Stimulated activated naive CD8-positive, alpha-beta T cell treated with anti-CD3 and anti-CD28 coated beads, Interleukin-15, amount 100 ng/mL, for 72 hours (primary cell): ENCODE results near the gene COMMD7.

Experiments used
- ATAC-seq: fragments of 150-1000 bp; cut with Tn5 transposase; 2 replicates; pipeline ENCODE4 v1.10.0; 2021; ENCODE audit warnings: mild to moderate bottlenecking, moderate library complexity
- DNase-seq, 2 donors: peaks; one replicate each; pipeline ENCODE4 v3.0.0; 2021 to 2022
- H3K27ac Mint-ChIP-seq, 2 donors: one replicate each; pipeline ENCODE4 v1.8.0; 2022; ENCODE audit warnings: mild to moderate bottlenecking in 2 of 2, mixed read lengths in 2 of 2, moderate library complexity in 2 of 2
- H3K27me3 Mint-ChIP-seq: one replicate; pipeline ENCODE4 v1.8.0; 2022; ENCODE audit warnings: mixed read lengths
- H3K4me1 Mint-ChIP-seq: one replicate; pipeline ENCODE4 v1.8.0; 2022; ENCODE audit warnings: mild to moderate bottlenecking, mixed read lengths
- H3K4me3 Mint-ChIP-seq, 2 donors: one replicate each; pipeline ENCODE4 v1.8.0; 2022; ENCODE audit warnings: mild to moderate bottlenecking in 2 of 2, mixed read lengths in 2 of 2, moderate library complexity in 1 of 2
- H3K9me3 Mint-ChIP-seq, 2 donors: one replicate each; pipeline ENCODE4 v1.8.0; 2022; ENCODE audit warnings: mixed read lengths in 2 of 2

Gene COMMD7

GRCh38 chr20:32678948-32679347 lies 64.3 kb downstream of the COMMD7 start:
- Mint-ChIP-seq H3K9me3 (no peaks in the 10 kb centered on the region), H3K27me3 (no peaks in the 10 kb centered on the region), H3K4me3 (no peak overlapping the region), H3K4me1 (peaks cover 27% of the 10 kb centered on the region), H3K27ac (no peak overlapping the region)
- ATAC-seq, result no peak
- no peak for DNase-seq

GRCh38 chr20:32675223-32675975 lies 67.9 kb downstream of the COMMD7 start:
- Mint-ChIP-seq H3K4me3 (no peak overlapping the region), H3K9me3 (no peaks in the 10 kb centered on the region), H3K4me1 (peaks cover 31% of the 10 kb centered on the region), H3K27me3 (no peaks in the 10 kb centered on the region), H3K27ac (no peak overlapping the region)
- ATAC-seq, result no peak
- DNase-seq, result no peak

- Mint-ChIP-seq H3K27me3 (no peaks in the 10 kb centered on the region), H3K4me3 (no peak overlapping the region), H3K27ac (no peak overlapping the region), H3K9me3 (no peaks in the 10 kb centered on the region), H3K4me1 (peaks cover 31% of the 10 kb centered on the region)
- peak; percentile 61 to 69 for DNase-seq
- ATAC-seq, result peak; percentile 54
Measured at GRCh38 chr20:32674362-32674789, 68.9 kb downstream of the COMMD7 start.

- Mint-ChIP-seq H3K4me3 (peak overlapping the region; percentile 79 to 83), H3K27ac (peak overlapping the region; percentile 98 to 99), H3K9me3 (no peaks in the 10 kb centered on the region), H3K4me1 (peaks cover 31% of the 10 kb centered on the region), H3K27me3 (no peaks in the 10 kb centered on the region)
- ATAC-seq (peak; percentile 85), DNase-seq (peak; percentile 62 to 65)
Measured at GRCh38 chr20:32672982-32673851, 70.0 kb downstream of the COMMD7 start.

- peak; percentile 56 for ATAC-seq
- H3K4me1 Mint-ChIP-seq, result peaks cover 24% of the 10 kb centered on the region
- no peaks in the 10 kb centered on the region for H3K9me3 Mint-ChIP-seq
- no peak for DNase-seq
- no peaks in the 10 kb centered on the region for H3K27me3 Mint-ChIP-seq
- H3K27ac Mint-ChIP-seq, result peak overlapping the region; percentile 98 to 99
- H3K4me3 Mint-ChIP-seq, result peak overlapping the region; percentile 79 to 83
Measured at GRCh38 chr20:32672394-32672981, 70.8 kb downstream of the COMMD7 start.

- DNase-seq (no peak), ATAC-seq (no peak)
- peaks cover 21% of the 10 kb centered on the region for H3K4me1 Mint-ChIP-seq
- H3K27ac Mint-ChIP-seq, result peak overlapping the region in 1 of 2 donors; percentile 6
- no peaks in the 10 kb centered on the region for H3K9me3 Mint-ChIP-seq
- no peak overlapping the region for H3K4me3 Mint-ChIP-seq
- no peaks in the 10 kb centered on the region for H3K27me3 Mint-ChIP-seq
Measured at GRCh38 chr20:32670773-32671455, 72.4 kb downstream of the COMMD7 start.

GRCh38 chr20:32667027-32667426 lies 76.2 kb downstream of the COMMD7 start:
- peaks cover 15% of the 10 kb centered on the region for H3K4me1 Mint-ChIP-seq
- ATAC-seq (no peak), DNase-seq (no peak)
- H3K27ac Mint-ChIP-seq, result no peak overlapping the region
- H3K4me3 Mint-ChIP-seq, result no peak overlapping the region
- no peaks in the 10 kb centered on the region for H3K9me3 Mint-ChIP-seq
- H3K27me3 Mint-ChIP-seq, result no peaks in the 10 kb centered on the region

- Mint-ChIP-seq H3K9me3 (peaks cover 9 to 17% of the 10 kb centered on the region in 2 donors), H3K4me3 (no peak overlapping the region), H3K4me1 (peaks cover 11% of the 10 kb centered on the region), H3K27me3 (no peaks in the 10 kb centered on the region), H3K27ac (peak overlapping the region in 1 of 2 donors; percentile 71)
- DNase-seq (no peak), ATAC-seq (no peak)
Measured at GRCh38 chr20:32664678-32665159, 78.5 kb downstream of the COMMD7 start.

- ATAC-seq (peak; percentile 54), DNase-seq (no peak)
- H3K27ac Mint-ChIP-seq, result peak overlapping the region in 1 of 2 donors; percentile 71
- no peaks in the 10 kb centered on the region for H3K27me3 Mint-ChIP-seq
- H3K4me1 Mint-ChIP-seq, result peaks cover 11% of the 10 kb centered on the region
- peaks cover 9 to 17% of the 10 kb centered on the region in 2 donors for H3K9me3 Mint-ChIP-seq
- no peak overlapping the region for H3K4me3 Mint-ChIP-seq
Measured at GRCh38 chr20:32664012-32664677, 79.1 kb downstream of the COMMD7 start.

- DNase-seq (no peak), ATAC-seq (no peak)
- Mint-ChIP-seq H3K4me1 (peaks cover 11% of the 10 kb centered on the region), H3K9me3 (peaks cover 9 to 17% of the 10 kb centered on the region in 2 donors), H3K27ac (no peak overlapping the region), H3K4me3 (no peak overlapping the region), H3K27me3 (no peaks in the 10 kb centered on the region)
Measured at GRCh38 chr20:32663335-32664011, 79.8 kb downstream of the COMMD7 start.

- no peak overlapping the region for H3K4me3 Mint-ChIP-seq
- peaks cover 11% of the 10 kb centered on the region for H3K4me1 Mint-ChIP-seq
- ATAC-seq (no peak), DNase-seq (no peak)
- H3K27me3 Mint-ChIP-seq, result no peaks in the 10 kb centered on the region
- H3K27ac Mint-ChIP-seq, result no peak overlapping the region
- H3K9me3 Mint-ChIP-seq, result peaks cover 9 to 17% of the 10 kb centered on the region in 2 donors
Measured at GRCh38 chr20:32661820-32662528, 81.3 kb downstream of the COMMD7 start.

- no peak for ATAC-seq
- Mint-ChIP-seq H3K27me3 (no peaks in the 10 kb centered on the region), H3K4me1 (peaks cover 11% of the 10 kb centered on the region), H3K27ac (no peak overlapping the region), H3K4me3 (no peak overlapping the region), H3K9me3 (peaks cover 9 to 17% of the 10 kb centered on the region in 2 donors)
- no peak for DNase-seq
Measured at GRCh38 chr20:32660661-32661060, 82.6 kb downstream of the COMMD7 start.

GRCh38 chr20:32656827-32657226 lies 86.4 kb downstream of the COMMD7 start:
- ATAC-seq, result no peak
- no peak for DNase-seq
- Mint-ChIP-seq H3K27ac (no peak overlapping the region), H3K4me3 (no peak overlapping the region), H3K4me1 (peaks cover 11% of the 10 kb centered on the region), H3K9me3 (peaks cover 9 to 17% of the 10 kb centered on the region in 2 donors), H3K27me3 (peaks cover under 1% of the 10 kb centered on the region)
